ENCODE results near the gene RHOH. TPM values are rescaled to one million over a fixed set of nuclear protein-coding genes. Genes with fewer than 3 reads are reported as not detected.

The RHOH gene
- total and polyA plus RNA-seq, 2 donors from 2014 or later, result 0.17 to 14.1 TPM

GRCh38 chr4:40193578-40193977 is 3.3 kb upstream of the RHOH start:
- H3K27ac ChIP-seq (ENCODE audit: low read depth in 2 of 2, low read length in 2 of 2), result no peak overlapping the region
- FAIRE-seq (no peak), DNase-seq (no peak)
- intact Hi-C loops (cut with DNase I), result no loop called here
- no peaks in the 10 kb centered on the region for H3K36me3 ChIP-seq (ENCODE audit: control insufficient read depth in 2 of 3, insufficient read depth in 3 of 3, low read length in 3 of 3)
- no peaks in the 10 kb centered on the region for H3K9me3 ChIP-seq (ENCODE audit: control insufficient read depth in 2 of 3, insufficient read depth in 1 of 3, low read length in 3 of 3)
- no peak for TF ChIP-seq CTCF (IDR thresholded peaks at IDR 0.05; ENCODE audit: borderline replicate concordance, extremely low read depth, insufficient read depth)
- H3K4me3 ChIP-seq (ENCODE audit: low read length in 3 of 3), result no peak overlapping the region
- H3K27me3 ChIP-seq (ENCODE audit: control insufficient read depth, insufficient read depth, low read length), result no peaks in the 10 kb centered on the region
- H3K4me1 ChIP-seq (ENCODE audit: control insufficient read depth in 2 of 3, insufficient read depth in 2 of 3, low read depth in 1 of 3, low read length in 3 of 3), result no peaks in the 10 kb centered on the region
- no peak overlapping the region for H3K9ac ChIP-seq (ENCODE audit: low read length in 3 of 3)

- Histone ChIP-seq H3K27me3 (ENCODE audit: control insufficient read depth, insufficient read depth, low read length) (no peaks in the 10 kb centered on the region), H3K4me3 (ENCODE audit: low read length in 3 of 3) (no peak overlapping the region), H3K9me3 (ENCODE audit: control insufficient read depth in 2 of 3, insufficient read depth in 1 of 3, low read length in 3 of 3) (no peaks in the 10 kb centered on the region), H3K27ac (ENCODE audit: low read depth in 2 of 2, low read length in 2 of 2) (no peak overlapping the region), H3K4me1 (ENCODE audit: control insufficient read depth in 2 of 3, insufficient read depth in 2 of 3, low read depth in 1 of 3, low read length in 3 of 3) (no peaks in the 10 kb centered on the region), H3K36me3 (ENCODE audit: control insufficient read depth in 2 of 3, insufficient read depth in 3 of 3, low read length in 3 of 3) (no peaks in the 10 kb centered on the region), H3K9ac (ENCODE audit: low read length in 3 of 3) (no peak overlapping the region)
- TF ChIP-seq CTCF (IDR thresholded peaks at IDR 0.05; ENCODE audit: borderline replicate concordance, extremely low read depth, insufficient read depth), result no peak
- DNase-seq (no peak), FAIRE-seq (no peak)
- intact Hi-C loops (cut with DNase I), result no loop called here
Observed at GRCh38 chr4:40194602-40195161, 2.1 kb upstream of the RHOH start.

DNA sequence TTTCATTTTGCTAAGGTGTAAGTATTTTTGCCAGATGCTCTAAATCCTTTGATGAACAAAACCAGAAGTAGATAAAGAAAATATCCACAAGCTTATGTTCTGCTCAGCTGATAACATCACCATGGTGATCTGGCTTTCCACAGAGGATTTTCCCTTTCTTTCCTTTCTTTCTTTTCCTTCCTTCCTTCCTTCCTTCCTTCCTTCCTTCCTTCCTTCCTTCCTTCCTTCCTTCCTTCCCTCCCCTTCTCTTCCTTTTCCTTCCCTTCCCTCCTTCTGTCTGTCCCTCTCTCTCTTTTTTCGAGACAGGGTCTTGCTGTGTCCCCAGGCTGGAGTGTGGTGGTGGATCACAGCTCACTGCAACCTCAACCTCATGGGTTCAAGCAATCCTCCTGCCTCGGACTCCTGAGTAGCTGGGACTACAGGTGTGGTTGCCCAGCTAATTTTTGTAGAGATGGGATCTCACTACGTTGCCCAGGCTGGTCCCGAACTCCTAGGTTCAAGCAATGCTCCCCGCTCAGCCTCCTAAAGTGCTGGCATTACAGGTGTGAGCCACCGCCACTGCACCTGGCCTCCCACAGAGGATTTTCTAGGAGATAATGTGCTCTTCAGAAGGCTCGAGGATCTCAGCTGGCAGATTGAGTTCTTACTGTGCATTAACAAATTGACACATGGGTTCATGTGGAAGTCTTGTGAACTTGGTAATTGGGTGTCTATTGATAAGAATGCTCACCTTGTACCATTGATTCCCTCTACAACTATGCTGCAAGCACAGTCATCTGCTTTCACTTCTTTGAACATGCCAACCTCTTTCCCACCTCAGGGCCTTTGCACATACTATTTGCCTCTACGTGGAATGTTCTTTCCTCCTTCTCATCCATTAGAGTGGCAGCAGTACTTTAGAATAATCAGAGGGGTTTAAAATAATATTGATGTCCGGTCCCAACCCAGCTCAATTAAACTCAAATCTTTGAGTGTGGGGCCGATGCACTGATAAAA is 1.4 kb upstream of the RHOH start:
- Histone ChIP-seq H3K27me3 (ENCODE audit: control insufficient read depth, insufficient read depth, low read length) (no peaks in the 10 kb centered on the region), H3K9me3 (ENCODE audit: control insufficient read depth in 2 of 3, insufficient read depth in 1 of 3, low read length in 3 of 3) (no peaks in the 10 kb centered on the region), H3K4me3 (ENCODE audit: low read length in 3 of 3) (no peak overlapping the region), H3K27ac (ENCODE audit: low read depth in 2 of 2, low read length in 2 of 2) (no peak overlapping the region), H3K36me3 (ENCODE audit: control insufficient read depth in 2 of 3, insufficient read depth in 3 of 3, low read length in 3 of 3) (no peaks in the 10 kb centered on the region), H3K4me1 (ENCODE audit: control insufficient read depth in 2 of 3, insufficient read depth in 2 of 3, low read depth in 1 of 3, low read length in 3 of 3) (no peaks in the 10 kb centered on the region), H3K9ac (ENCODE audit: low read length in 3 of 3) (no peak overlapping the region)
- no peak for TF ChIP-seq CTCF (IDR thresholded peaks at IDR 0.05; ENCODE audit: borderline replicate concordance, extremely low read depth, insufficient read depth)
- DNase-seq (no peak), FAIRE-seq (no peak)
- intact Hi-C loops (cut with DNase I), result no loop called here
